SU-DHL-6 (cell line): ENCODE measurements around the gene PIGP.

Source experiments
- EZH2phosphoT487 ChIP-seq: fragments of 200-600 bp; sonication (generic), shearing (Covaris generic); conservative IDR thresholded peaks from 2 replicates; pipeline ENCODE4 v1.6.1; 2018; ENCODE audit warnings: mild to moderate bottlenecking, antibody characterized with exemption, low read length, moderate library complexity, mixed read lengths
- TF ChIP-seq, protein P1 (sequence below): fragments of 200-600 bp; sonication (generic); IDR thresholded peaks from one replicate; pipeline ENCODE4 v1.5.1; 2017; ENCODE audit warnings: antibody characterized with exemption, mild to moderate bottlenecking, low read length, moderate library complexity; ENCODE audit not compliant: insufficient read depth, poor library complexity, severe bottlenecking

- TF ChIP-seq, protein P1, sequence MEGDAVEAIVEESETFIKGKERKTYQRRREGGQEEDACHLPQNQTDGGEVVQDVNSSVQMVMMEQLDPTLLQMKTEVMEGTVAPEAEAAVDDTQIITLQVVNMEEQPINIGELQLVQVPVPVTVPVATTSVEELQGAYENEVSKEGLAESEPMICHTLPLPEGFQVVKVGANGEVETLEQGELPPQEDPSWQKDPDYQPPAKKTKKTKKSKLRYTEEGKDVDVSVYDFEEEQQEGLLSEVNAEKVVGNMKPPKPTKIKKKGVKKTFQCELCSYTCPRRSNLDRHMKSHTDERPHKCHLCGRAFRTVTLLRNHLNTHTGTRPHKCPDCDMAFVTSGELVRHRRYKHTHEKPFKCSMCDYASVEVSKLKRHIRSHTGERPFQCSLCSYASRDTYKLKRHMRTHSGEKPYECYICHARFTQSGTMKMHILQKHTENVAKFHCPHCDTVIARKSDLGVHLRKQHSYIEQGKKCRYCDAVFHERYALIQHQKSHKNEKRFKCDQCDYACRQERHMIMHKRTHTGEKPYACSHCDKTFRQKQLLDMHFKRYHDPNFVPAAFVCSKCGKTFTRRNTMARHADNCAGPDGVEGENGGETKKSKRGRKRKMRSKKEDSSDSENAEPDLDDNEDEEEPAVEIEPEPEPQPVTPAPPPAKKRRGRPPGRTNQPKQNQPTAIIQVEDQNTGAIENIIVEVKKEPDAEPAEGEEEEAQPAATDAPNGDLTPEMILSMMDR: no peak
- TF ChIP-seq EZH2phosphoT487: no peak
These were observed 42.0 kb downstream of the PIGP start for GRCh38 chr21:37030864-37031263.
